Fibroblast of lung (primary cell): ENCODE data around the gene CD244. TPM values are rescaled to one million over a fixed set of nuclear protein-coding genes. Genes with fewer than 3 reads are reported as not detected.

Experiments used
- DNase-seq, 2 donors: peaks; one replicate each; pipeline versions ENCODE4 v3.0.0 to v3.0.0-alpha.2; 2010; ENCODE audit warnings: low read depth in 2 of 2
- H2AFZ ChIP-seq: 2 replicates; pipeline ENCODE4 v1.5.1; 2012; ENCODE audit warnings: low read length, control low read depth, inconsistent platforms
- H3K27ac ChIP-seq: 2 replicates; pipeline ENCODE4 v1.5.1; 2011; ENCODE audit warnings: low read length, control low read depth; ENCODE audit not compliant: insufficient read depth
- H3K27me3 ChIP-seq: 2 replicates; pipeline ENCODE4 v1.5.1; 2011; ENCODE audit warnings: mild to moderate bottlenecking, low read length; ENCODE audit not compliant: control insufficient read depth, insufficient read depth
- H3K36me3 ChIP-seq: 2 replicates; pipeline ENCODE4 v1.5.1; 2011; ENCODE audit warnings: low read length; ENCODE audit not compliant: control insufficient read depth, insufficient read depth
- H3K4me1 ChIP-seq: 2 replicates; pipeline ENCODE4 v1.5.1; 2011; ENCODE audit warnings: low read length; ENCODE audit not compliant: control insufficient read depth, insufficient read depth; ENCODE audit errors: extremely low read depth
- H3K4me2 ChIP-seq: 2 replicates; pipeline ENCODE4 v1.5.1; 2011; ENCODE audit warnings: low read length, control low read depth; ENCODE audit not compliant: insufficient read depth; ENCODE audit errors: extremely low read depth
- H3K4me3 ChIP-seq, 4 experiments: fragments of 200-600 bp in 1 of 4; sonication (generic) in 1 of 4; replicated peaks in 1 of 4; 2 replicates each; pipeline ENCODE4 v1.5.1; 2011 to 2016; ENCODE audit warnings: low read length in 4 of 4, low read depth in 3 of 4, mild to moderate bottlenecking in 3 of 4, control low read depth in 2 of 4, inconsistent platforms in 1 of 4, mixed read lengths in 1 of 4; ENCODE audit not compliant: insufficient read depth in 1 of 4; ENCODE audit errors: control extremely low read depth in 1 of 4
- H3K79me2 ChIP-seq: 2 replicates; pipeline ENCODE4 v1.5.1; 2012; ENCODE audit warnings: mild to moderate bottlenecking, low read length, inconsistent platforms; ENCODE audit not compliant: control insufficient read depth, insufficient read depth
- H3K9ac ChIP-seq: 2 replicates; pipeline ENCODE4 v1.5.1; 2011; ENCODE audit warnings: mild to moderate bottlenecking, low read length, control low read depth; ENCODE audit not compliant: insufficient read depth
- H3K9me3 ChIP-seq: 2 replicates; pipeline ENCODE4 v1.5.1; 2012; ENCODE audit warnings: low read depth, low read length; ENCODE audit not compliant: control insufficient read depth, insufficient read depth
- H4K20me1 ChIP-seq: 2 replicates; pipeline ENCODE4 v1.5.1; 2011; ENCODE audit warnings: low read length; ENCODE audit not compliant: control insufficient read depth, insufficient read depth; ENCODE audit errors: extremely low read depth
- CTCF ChIP-seq, 2 donors: IDR thresholded peaks in 1 of 2; conservative IDR thresholded peaks in 1 of 2; 1 replicate in 1 of 2; 2 replicates in 1 of 2; pipeline ENCODE4 v1.5.1; 2011 to 2012; ENCODE audit warnings: low read length in 2 of 2, control low read depth in 1 of 2, inconsistent platforms in 1 of 2, low read depth in 1 of 2, mild to moderate bottlenecking in 1 of 2
- EZH2 ChIP-seq: IDR thresholded peaks from 2 replicates; pipeline ENCODE4 v1.5.1; 2012; ENCODE audit warnings: low read length, control low read depth, mild to moderate bottlenecking; ENCODE audit errors: missing control alignments
- polyA plus RNA-seq, 2 donors: library from polyadenylated mRNA; depleted of rRNA in 1 of 2; stranded (reverse) in 1 of 2; unstranded in 1 of 2; fragments of >200 nt; gene quantifications; 2 replicates each; pipeline ENCODE4 v1.2.1, GENCODE V29; 2011 to 2012; ENCODE audit warnings: missing spikeins in 1 of 2
- total RNA-seq: library from RNA; depleted of rRNA; stranded (reverse); fragments of >200 nt; gene quantifications from 2 replicates; pipeline ENCODE4 v1.2.1, GENCODE V29; 2014

The CD244 gene
- total and polyA plus RNA-seq, 2 donors (not counting 1 experiment from before 2014, with no cell fraction given), result not detected

GRCh38 chr1:160827418-160827817 lies 35.3 kb downstream of the CD244 start:
- Histone ChIP-seq H3K4me2 (no peak overlapping the region), H3K27ac (no peak overlapping the region), H3K9me3 (no peaks in the 10 kb centered on the region), H3K9ac (no peak overlapping the region), H3K4me3 (no peak overlapping the region), H3K36me3 (no peaks in the 10 kb centered on the region), H3K27me3 (no peaks in the 10 kb centered on the region), H4K20me1 (no peaks in the 10 kb centered on the region), H3K79me2 (no peaks in the 10 kb centered on the region), H3K4me1 (no peaks in the 10 kb centered on the region), H2AFZ (no peak overlapping the region)
- TF ChIP-seq EZH2, result no peak
- TF ChIP-seq CTCF (conservative IDR thresholded peaks at IDR 0.05 in 1 of 2, IDR thresholded peaks at IDR 0.05 in 1 of 2; ENCODE audit: low read depth in 1 of 2, low read length in 2 of 2), result no peak
- DNase-seq, result peak in 1 of 2 donors; percentile 5

- Histone ChIP-seq H3K4me2 (no peak overlapping the region), H4K20me1 (no peaks in the 10 kb centered on the region), H3K27ac (no peak overlapping the region), H3K27me3 (no peaks in the 10 kb centered on the region), H2AFZ (no peak overlapping the region), H3K4me1 (no peaks in the 10 kb centered on the region), H3K79me2 (no peaks in the 10 kb centered on the region), H3K4me3 (no peak overlapping the region), H3K36me3 (no peaks in the 10 kb centered on the region), H3K9me3 (no peaks in the 10 kb centered on the region), H3K9ac (no peak overlapping the region)
- peak in 1 of 2 donors; percentile 74 for DNase-seq
- no peak for TF ChIP-seq EZH2
- no peak for TF ChIP-seq CTCF (conservative IDR thresholded peaks at IDR 0.05 in 1 of 2, IDR thresholded peaks at IDR 0.05 in 1 of 2; ENCODE audit: low read depth in 1 of 2, low read length in 2 of 2)
Observed at GRCh38 chr1:160826546-160826945, 36.1 kb downstream of the CD244 start.

- Histone ChIP-seq H3K4me3 (no peak overlapping the region), H3K9ac (no peak overlapping the region), H3K4me1 (no peaks in the 10 kb centered on the region), H3K27ac (no peak overlapping the region), H2AFZ (no peak overlapping the region), H3K27me3 (no peaks in the 10 kb centered on the region), H4K20me1 (no peaks in the 10 kb centered on the region), H3K36me3 (no peaks in the 10 kb centered on the region), H3K4me2 (no peak overlapping the region), H3K9me3 (no peaks in the 10 kb centered on the region), H3K79me2 (no peaks in the 10 kb centered on the region)
- no peak for DNase-seq
- TF ChIP-seq CTCF (conservative IDR thresholded peaks at IDR 0.05 in 1 of 2, IDR thresholded peaks at IDR 0.05 in 1 of 2; ENCODE audit: low read depth in 1 of 2, low read length in 2 of 2) (no peak), EZH2 (no peak)
Observed at GRCh38 chr1:160823296-160823695, 39.4 kb downstream of the CD244 start.
